Measurements from ENCODE around the gene GOLPH3L.
"Not testable (repeated sequence)": the region's sequence is repeated elsewhere in the genome, so short reads cannot be mapped to it uniquely, and the experiment has no call there.

The GOLPH3L gene

DNA sequence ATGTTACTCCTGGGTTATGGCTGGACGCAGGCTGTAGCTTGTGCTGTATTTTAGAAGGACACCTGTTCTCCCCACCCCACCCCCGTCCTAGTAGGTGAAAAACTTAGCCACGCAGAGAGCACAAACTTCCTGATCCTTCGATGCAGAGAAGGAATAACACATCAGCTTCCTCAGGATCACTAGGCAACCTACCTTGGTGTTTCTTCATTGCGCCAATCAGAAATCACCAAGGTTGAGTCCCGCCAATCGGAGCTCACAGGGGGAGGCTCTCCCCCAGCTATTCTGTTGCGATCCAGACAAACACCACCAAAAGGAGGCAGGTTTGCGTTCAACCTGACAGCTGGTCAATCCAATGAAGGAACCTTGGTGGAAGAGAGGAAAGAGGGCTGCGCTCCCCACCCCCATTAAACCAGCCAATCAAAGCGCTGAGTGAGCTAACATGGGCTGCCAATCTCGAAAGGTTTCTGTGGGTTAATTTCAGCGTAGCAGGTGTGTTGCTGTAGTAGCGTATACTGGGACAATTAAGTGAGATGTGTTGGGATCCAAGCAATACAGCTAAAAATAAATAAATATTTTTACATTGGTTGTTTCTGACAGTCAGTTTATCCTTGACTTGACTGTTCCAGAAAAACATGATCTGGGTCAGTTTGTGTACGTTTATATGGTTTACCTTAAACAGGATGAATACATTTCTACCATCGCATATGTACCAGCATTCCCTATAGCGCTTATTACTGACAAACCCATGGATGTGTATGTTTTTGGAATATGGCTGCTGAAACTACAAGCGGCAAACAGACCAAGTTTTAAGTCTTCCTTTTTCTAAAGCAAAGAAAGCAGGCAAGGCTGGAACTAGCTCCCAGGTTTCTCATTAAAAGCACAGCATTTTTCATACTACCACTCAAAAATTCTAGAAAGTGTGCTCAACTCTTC lies at the start of gene GOLPH3L:
Gene GOLPH3L, minus strand, starts transcription at position 160 of the 933 bp plus-strand sequence. CDS start 2,316 bp downstream, outside the sequence.
- peak; percentile 78 to 86 for DNase-seq (ENCODE audit: low read depth in 2 of 2)

DNA sequence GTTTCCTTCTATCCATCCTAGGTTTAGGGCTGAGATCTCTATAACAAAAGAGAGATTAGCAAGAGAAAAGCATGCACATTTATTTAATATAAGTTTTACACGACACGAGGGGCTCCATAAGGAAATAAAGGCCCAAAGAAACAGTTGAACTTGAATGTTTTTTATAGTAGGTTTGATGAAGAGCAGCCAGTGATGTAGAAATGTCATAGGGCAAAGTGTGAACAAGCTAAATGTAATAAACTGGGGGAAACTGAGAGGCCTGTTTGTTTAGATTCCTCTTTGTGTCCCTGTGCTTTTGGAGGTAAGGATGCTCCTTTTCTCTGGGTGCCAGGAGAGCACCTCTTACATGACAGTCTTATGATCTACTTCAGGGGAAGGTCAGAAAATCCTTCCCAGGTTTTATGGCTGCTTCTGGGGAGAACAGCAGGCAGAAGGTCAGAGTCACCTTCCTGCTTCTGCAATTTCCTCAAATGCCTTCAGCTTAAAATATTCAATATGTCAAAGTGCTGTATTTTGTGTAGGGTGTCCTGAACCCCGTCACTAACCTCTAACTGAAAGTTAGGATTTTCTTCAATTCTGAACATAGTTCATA lies 33.3 kb upstream of the GOLPH3L start:
- no peak for DNase-seq (ENCODE audit: low read depth in 2 of 2)

DNA sequence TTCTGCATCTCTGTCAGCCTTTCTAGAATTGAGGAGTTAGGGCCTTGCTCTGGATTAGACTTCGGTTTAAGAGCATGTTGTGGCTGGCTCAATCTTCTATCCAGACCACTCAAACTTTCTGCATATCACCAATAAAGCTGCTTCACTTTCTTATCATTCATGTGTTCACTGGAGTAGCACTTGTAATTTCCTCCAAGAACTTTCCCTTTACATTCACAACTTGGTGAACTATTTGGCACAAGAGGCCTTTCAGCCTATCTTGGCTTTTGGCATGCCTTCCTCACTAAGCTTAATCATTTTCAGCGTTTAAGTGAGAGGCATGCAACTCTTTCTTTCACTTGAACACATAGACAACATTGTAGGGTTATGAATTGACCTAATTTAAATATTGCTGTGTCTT lies 27.4 kb upstream of the GOLPH3L start:
- no peak for DNase-seq (ENCODE audit: low read depth in 2 of 2)

DNA sequence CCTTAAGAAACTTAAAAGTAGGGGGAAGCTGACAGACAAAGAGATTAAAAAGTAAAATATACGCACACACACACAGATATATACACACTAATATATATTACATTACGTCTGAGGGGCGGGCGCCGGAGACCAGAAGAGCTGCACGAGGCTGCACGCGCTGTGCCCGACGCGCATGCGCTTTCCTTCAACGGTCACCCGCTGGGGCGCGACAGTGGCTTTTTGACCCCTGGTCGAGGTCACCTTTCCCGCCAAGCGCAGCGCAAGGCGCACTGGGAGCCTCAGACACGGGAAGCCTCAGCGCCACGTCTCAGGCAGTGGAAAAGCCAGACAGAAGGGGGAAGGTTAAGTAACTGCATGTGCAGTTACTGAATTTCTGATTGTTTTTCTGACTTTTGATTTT lies 23.7 kb upstream of the GOLPH3L start, which contains the start of gene HORMAD1:
Gene HORMAD1, minus strand, starts transcription at position 193 of the 400 bp plus-strand sequence. CDS start 1,390 bp downstream, outside the sequence.
- DNase-seq (ENCODE audit: low read depth in 2 of 2): no peak

DNA sequence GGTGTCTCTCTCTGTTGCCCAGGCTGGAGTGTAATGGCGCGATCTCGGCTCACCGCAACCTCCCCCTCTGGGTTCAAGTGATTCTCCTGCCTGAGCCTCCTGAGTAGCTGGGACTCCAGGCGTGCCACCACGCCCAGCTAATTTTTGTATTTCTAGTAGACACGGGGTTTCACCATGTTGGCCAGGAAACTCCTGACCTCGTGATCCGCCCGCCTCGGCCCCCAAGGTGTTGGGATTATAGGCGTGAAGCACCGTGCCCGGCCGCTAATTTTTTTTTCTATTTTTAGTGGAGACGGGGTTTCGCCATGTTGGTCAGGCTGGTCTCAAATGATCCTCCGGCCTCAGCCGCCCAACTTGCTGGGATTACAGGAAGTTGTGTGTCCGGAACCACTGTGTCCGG lies 23.1 kb upstream of the GOLPH3L start:
- DNase-seq (ENCODE audit: low read depth in 2 of 2): no peak

DNA sequence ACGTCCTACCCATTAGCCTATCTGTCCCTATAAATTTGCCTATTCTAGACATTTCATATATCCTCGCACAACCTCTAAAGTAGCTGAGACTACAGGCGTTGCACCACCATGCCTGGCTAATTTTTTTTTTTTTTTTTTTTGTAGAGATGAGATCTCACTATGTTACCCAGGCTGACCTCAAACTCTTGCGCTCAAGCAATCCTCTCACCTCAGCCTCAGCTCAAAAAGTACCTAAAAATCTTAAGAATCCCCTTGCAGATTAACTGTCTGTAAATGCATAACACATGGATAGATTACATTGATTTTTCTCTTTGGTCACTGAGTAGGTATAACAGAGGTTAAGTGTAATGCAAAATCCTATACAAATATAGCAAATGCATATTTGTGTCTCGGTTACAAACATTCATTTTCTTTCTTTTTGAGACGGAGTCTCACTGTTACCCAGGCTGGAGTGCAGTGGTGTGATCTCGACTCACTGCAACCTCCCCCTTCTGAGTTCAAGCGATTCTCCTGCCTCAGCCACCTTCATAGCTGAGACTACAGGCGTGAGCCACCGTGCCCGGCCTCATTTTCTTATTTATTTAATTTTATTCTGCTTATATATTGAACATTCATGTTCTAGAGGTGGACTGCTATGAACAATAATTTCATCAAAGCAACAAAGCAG lies 21.4 kb upstream of the GOLPH3L start:
- no peak for DNase-seq (ENCODE audit: low read depth in 2 of 2)

DNA sequence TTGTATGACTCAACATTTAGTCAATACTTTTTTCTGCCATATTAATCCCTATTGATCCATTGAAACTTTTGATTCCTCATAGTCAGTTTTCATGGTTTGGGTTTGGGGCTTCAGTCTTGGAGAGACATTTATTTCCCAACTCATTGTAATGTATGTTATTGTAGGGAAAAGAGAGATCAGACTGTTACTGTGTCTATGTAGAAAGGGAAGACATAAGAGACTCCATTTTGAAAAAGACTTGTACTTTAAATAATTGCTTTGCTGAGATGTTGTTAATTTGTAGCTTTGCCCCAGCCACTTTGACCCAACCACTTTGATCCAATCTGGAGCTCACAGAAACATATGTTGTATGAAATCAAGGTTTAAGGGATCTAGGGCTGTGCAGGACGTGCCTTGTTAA lies 12.1 kb upstream of the GOLPH3L start:
- not testable (repeated sequence) for DNase-seq (ENCODE audit: low read depth in 2 of 2)

DNA sequence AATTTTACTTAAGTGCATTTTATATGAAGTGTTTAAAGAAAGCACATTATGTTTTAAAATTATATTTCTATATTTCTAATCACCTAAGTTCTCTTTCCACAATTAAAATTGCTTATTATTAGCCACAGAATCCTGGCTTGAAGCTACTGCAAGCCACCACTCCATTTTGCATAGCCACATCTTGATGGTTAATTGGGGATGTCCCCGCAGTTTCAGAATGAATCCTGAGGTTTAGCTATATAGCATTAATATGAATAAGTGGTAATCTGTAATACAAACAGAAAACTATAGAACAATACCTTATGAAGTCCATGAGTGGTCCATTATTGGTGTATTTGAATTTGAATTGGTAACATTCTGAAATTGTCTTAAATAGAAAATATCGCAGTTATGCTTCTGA lies 11.6 kb upstream of the GOLPH3L start:
- peak in 1 of 2 experiments; percentile 3 for DNase-seq (ENCODE audit: low read depth in 2 of 2)

DNA sequence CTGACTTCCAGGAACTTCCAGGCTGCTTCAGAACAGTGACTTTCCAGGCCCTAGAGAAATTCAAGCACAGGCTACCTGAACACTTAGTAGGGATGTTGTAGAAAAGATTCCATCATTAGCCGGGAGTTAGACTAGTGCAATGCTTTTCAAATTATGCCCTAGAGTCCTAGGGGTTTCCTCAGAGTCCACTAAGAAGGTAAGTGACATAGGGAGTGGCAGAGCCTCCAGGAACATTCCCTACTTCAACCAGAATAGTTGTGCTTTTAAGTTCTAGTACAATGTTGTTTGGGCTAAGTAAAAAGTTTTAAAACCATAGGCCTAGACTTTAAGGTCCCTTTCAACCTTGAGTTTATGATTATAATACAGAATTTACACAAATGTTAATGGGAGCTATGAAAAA lies 9.1 kb upstream of the GOLPH3L start:
- no peak for DNase-seq (ENCODE audit: low read depth in 2 of 2)

DNA sequence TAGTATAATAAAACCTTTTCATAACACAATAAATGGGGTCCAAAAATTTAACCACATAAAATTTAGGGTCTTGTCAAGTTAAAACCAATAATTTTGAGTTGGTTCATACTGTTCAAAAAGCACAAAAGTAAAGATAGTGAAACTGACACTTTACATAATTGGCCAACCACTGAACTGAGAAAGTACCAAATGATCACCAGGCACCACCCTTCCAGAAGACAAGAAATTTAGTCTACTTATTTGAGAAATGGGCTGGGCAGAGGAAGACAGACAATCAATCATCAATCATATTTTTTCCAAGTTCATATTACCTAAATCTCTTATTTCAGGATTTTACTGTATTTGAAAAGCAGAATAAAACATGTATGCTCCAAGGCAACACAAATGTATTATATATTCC lies 6.5 kb upstream of the GOLPH3L start:
- no peak for DNase-seq (ENCODE audit: low read depth in 2 of 2)

DNA sequence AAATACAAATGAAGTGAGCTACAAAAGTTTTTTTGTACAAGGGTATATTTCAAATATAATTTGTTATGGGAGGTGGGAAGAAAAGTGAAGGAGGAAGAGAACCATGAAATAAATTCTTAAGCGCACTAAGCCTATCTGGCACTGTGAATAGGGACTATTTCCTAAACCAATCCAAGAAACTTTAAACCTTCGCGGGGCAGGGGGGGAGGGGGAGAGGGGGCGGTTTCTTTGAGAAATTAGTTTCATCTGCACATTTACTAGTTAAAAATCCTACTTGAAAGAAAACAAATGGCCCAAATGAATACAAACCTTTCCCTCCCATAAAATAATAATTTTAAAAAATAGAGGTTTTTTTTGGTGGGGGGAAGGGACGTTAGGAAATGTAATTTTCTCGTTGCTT lies 364 bp downstream of the GOLPH3L start:
- DNase-seq (ENCODE audit: low read depth in 2 of 2): no peak

DNA sequence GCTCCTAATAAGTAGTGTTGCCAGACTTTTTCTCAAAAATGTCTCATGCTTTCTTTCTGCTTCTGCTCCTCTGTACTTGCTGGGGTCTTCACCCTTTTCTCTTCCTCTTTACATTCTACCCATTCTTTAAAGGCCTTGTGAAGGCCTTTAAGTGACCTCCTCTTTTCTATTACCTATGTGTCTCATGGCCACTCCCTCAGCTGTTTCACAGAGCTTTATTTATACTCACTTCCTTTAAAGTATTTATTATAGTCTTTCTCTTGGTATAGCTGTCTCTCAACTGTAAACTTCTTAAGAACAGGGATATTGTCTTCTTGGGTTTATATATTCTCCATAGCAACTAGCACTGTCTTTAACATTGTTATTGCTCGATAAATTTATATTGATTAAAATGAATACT lies 792 bp downstream of the GOLPH3L start:
- no peak for DNase-seq (ENCODE audit: low read depth in 2 of 2)

DNA sequence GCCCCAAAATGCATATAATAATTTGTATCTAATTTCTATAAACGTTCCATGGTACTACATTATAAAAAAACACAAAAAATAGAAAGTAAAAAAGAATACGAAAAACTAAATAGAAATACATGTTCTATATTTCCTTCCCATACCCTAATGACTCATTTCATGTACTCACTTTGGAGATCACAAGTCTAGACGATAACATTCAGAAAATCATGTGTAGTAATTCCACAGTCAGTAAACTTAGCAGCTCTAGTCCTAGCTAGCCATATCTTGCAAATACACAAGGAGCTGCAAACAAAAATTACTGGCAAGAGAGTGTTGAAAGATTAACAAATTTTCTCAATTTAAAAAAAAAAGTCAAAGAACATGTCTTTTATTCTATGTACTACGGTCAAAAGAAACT lies 1.4 kb downstream of the GOLPH3L start:
- DNase-seq (ENCODE audit: low read depth in 2 of 2): no peak

DNA sequence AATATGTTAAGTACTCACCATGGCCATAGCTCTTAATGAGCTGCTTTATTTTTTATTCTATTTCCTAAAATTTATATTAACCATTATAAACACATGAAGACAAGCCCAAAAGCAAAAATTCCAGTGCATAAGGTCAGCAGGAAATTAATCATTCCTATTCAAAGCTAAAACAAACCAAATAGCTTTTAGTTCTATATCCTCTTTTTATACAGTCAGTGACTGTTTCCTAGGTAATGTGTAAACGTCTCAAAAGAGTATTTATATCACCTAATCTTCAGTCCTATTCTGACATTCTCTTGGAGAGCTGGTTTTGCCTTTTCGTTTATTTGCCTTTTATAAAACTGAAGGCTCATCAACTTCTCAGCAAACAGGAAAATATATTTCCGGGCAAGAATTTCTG lies 4.2 kb downstream of the GOLPH3L start:
- no peak for DNase-seq (ENCODE audit: low read depth in 2 of 2)

DNA sequence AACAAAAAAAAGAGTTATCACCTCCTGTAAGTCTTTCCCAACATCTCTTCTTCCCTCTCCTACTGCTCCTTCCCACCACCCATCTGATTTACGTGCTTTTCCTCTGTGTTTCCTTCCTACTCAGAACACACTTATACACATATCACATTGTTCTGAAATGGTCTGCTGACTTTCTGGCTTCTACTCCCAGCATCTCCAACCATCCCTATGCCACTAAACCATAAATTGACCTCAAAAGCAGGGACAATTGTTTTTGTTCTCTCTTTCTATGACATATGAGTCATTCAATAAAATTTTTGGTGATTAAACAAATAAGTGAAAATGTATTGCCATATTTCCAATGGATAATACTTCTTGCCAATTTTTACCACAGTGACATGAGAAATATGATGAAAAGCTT lies 8.2 kb downstream of the GOLPH3L start:
- DNase-seq (ENCODE audit: low read depth in 2 of 2): no peak

DNA sequence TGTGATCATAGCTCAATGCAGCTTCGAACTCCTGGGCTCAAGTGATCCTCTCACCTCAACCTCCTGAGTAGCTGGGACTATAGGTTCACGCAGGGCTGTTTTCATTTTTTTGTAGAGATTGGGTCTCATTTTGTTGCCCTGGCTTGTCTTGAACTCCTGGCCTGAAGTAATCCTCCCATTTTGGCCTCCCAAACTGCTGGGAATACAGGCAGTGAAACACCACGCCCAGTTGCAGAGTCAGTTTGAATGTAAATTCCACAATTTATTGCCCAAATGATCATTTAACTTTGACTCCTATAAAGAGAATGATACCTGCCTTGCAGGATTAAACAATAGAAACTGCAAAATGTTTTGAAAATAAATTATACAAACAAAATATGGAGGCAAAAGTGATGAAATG lies 10.7 kb downstream of the GOLPH3L start:
- no peak for DNase-seq (ENCODE audit: low read depth in 2 of 2)

DNA sequence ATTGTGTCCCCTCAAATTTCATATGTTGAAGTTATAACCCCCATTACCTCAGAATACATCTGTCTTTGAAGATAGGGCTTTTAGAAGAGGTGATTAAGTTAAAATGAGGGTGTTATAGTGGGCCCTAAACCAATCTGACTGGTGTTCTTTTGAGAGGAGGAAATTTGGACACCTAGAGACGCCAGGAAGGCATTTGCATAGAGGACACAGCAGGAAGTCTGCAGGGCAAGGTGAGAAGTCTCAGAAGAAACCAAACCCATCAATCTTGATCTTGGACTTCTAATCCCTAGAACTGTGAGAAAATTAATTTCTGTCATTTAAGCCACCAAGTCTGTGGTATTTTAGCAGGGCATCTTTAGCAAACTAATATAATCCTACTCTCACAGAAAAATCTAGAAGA lies 13.0 kb downstream of the GOLPH3L start:
- DNase-seq (ENCODE audit: low read depth in 2 of 2): no peak

DNA sequence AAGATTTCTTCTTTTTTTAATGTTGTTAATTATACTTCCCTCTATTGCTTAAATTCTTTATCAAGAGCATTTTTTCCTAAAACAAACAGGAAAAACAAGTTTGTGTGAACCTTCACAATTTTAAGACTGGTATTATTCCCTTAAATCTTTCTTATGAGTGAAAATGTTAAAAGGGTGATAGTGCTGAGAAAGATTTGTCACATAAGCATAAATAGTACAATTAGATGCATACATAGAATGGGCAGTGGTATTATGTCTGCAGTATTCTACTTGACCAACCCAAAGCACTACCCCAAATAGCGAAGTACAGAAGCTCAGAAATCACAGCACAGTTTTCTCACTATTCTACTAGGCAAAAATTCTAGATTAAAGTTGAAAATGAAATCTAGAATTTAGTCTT lies 18.0 kb downstream of the GOLPH3L start:
- DNase-seq (ENCODE audit: low read depth in 2 of 2): no peak

DNA sequence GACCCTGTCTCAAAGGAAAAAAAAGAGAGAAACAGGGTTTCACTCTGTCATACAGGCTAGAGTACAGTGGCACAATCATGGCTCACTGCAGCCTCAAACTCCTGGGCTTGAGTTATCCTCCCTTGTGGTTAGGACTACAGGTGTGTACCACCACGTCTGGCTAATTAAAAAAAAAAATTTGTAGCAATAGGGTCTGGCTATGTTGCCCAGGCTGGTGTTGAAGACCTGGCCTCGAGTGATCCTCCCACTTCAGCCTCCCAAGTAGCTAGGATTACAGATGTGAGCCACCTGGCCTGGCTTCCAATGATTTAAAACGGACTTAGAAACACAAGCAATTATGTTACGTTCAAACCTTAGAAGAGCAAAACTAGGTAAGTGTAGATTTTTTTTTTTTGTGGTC lies 22.1 kb downstream of the GOLPH3L start:
- DNase-seq (ENCODE audit: low read depth in 2 of 2): no peak

DNA sequence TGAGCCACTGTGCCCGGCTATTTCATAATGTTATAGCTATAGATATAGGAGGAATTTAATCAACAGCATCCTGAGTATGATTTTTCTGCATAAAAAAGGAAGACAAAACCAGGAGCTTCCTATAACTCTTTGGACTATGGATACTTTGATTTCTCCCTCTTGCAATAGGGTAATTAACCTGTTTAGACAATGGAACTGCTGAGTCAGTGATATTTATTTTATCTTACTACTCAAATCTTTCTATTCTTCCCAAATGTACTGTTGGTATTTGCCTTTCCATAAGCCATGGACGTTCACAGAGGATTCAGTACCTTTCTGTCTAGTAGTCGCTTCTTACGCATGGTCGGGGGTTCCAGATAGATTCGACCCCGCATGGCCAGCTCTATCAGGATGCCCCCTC lies 33.6 kb downstream of the GOLPH3L start:
- no peak for DNase-seq (ENCODE audit: low read depth in 2 of 2)

DNA sequence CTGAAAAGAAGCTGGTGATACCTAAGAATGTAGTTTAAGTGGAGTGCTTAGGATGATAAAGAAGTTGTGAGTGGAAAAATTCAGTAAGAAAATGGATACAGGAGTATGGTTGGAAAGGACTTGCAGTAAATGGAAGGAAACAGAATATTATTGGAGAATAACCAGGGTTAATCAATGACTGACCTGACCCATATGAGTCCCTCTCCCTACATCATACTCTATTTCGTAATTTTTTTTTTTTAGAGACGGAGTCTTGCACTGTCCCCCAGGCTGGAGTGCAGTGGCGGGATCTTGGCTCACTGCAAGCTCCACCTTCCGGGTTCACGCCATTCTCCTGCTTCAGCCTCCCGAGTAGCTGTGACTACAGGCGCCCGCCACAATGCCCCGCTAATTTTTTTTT lies 34.1 kb downstream of the GOLPH3L start:
- no peak for DNase-seq (ENCODE audit: low read depth in 2 of 2)

DNA sequence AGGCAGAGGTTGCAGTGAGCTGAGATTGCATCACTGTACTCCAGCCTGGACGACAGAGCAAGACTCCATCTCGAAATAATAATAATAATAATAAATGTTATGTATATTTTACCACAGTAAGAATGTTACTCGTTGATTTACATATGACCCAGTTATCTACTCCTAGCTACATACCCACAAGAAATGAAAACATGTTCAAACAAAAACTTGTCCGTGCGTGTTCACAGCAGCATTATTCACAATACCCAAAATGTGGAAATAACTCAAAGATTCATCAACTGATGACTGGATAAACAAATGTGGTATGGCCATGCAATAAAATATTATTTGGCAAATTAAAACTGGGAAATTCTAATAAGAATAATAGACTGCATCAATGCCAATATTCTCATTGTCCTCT lies 35.8 kb downstream of the GOLPH3L start:
- DNase-seq (ENCODE audit: low read depth in 2 of 2): no peak

DNA sequence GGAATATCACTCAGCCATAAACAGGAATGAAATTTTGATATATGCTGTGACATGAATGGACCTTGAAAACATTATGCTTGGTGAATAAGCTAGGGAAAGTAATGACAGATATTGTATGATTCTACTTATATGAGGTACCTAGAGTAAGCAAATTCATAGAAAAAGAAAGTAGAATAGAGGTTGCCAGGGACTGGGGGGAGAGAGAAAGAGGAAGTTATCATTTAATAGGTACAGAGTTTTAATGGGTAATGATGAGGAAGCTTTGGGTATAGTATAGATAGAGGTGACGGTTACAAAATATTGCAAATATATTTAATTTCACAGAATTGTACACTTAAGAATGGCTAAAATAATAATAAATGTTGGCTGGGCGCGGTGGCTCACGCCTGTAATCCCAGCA lies 36.4 kb downstream of the GOLPH3L start:
- DNase-seq (ENCODE audit: low read depth in 2 of 2): no peak
